ENCODE results near the gene KLHL25.

Gene KLHL25

DNA sequence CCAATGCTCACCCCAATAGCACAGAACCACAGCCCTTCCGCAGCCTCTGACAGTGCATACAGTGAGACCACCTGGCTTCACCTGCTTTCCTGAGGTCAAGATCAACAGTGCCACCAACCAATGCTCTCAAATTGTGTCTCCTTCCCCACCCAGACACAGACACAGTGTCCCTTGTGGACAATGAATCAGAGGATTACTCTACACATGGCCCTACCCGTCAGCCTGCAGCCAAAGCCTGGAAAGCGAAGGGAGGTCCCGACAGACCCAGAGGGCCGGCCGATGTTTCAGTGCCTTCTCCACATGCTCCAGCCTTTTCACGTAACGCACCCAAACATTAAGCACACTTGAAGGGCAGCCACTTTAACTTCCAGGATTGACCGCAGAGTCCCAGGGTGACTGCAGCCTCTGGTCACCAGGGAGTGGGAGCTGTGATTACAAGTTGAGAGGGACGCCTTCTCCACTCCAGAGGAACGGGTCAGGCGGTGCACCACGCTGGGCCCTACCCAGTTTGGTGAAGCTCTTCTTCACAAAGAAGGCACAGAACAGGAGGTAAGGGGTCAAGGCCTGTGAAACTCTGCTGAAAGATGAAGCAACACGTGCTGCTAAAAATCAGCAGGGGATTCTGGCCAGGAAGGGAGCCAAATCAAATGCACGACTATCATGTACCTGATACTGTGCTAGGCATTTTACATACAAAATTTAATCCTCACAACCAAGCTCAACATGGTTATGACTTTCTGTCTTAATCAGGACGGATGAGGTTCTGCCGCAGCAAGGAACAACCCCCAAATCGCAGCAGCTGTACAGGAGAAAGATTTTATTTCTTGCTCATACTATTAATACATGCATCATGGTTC lies 17.2 kb downstream of the KLHL25 start:
- DNase-seq = no peak

DNA sequence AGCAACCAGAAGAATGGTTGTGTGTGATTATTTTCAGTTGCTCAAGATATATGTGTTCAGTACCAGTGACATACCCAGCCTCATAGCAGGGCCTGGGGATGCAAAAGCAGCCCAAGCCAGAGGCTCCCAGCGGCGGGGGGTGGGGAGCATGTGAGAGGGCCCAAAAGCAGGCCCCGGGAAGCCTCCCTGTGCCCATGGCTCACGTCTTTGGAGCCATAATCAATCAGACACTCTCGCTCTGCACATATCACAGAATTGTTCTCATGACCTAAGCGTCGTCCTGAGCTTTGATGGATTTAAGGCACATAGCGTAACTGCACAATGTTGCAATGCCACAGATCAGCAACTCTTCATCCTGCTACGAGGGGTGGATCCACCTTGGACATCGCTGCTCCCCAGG lies 20.8 kb downstream of the KLHL25 start:
- no peak for DNase-seq

DNA sequence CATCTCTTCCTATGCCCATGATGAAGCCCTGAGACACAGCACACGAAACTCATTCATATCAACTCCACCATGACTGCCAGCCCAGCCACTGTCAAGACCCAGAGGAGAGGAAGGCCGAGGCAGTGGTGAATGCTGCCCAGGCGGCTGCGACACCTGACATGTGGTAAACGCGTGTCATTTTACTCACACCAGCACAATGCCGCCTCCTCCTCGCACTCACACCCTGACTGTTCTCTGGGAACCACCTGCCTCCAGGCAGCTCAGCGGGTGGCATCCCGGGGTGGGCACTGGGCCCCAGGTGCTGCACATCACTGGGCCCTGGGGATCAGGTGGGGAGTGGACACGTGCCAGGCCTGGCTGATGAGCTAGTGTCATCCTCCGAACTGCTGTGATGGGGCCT lies 21.5 kb downstream of the KLHL25 start:
- DNase-seq = no peak

DNA sequence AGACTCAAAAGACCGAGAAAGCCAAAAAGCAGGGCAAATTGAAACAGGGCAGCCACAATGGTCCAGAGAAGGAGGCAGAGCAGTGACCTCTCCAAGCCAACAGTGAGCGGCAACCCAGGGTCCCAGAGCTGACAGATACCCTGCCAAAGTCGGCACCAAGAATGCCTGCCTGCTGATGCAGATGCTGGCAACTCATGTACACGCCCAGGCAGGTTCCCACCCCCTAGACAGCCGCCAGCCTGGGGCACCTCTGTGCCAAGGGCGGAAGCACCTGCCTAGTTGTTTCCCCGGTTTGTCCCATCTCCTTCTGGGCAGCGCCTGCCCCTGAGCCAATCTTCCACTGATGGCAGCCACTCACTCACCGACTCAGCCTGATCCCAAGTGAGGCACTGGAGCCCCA lies 22.1 kb downstream of the KLHL25 start:
- no peak for DNase-seq

DNA sequence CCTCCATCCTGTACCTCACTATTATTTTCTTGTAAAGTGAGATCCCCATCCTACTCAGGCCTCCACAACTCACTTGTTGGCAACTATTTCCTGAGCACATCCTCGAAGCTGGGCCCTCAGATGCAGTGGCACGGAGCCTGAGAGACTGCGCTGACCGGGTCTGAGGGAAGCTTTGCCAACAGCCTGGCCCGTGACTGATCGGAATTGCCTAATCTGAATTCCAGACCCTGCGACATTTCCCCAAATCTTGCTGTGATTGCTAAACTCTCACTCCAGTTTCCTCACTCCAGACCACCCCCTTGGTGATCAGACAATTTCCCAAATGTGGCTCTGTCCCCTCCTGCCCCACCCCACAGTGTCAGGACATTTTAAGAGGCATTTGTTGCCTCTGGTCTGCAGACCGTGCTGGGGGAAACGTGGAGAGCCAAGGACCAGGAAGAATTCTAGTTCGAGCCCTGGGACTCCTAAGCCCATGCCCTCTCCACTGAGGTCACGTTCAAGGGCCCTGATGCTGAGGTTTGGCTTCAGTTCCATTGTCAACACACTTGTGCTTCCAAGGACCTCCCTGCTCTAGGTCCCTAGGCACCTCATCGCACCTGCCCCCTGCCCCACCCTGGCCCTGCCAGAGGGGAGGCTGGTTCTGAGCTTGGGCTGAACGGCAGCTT lies 22.8 kb downstream of the KLHL25 start:
- no peak for DNase-seq

DNA sequence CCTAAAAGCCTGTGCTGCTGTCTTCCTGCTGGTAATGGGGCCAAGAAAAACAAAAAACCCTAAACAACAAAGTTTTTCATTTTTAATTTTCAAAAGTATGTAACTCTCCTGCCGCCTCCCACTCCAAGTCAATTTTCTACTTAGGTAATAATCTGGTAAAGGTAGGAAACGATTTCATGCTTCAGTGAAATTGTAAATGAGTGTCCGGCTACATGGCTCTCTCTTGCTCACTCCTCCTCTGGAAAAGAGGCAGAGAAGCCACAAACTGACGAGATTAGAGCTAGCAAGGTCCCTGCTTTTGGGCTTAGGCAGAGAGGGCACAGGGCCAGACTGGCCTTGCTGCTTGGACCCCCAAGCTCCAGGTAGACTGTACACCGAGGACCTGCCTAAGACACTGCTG lies 23.5 kb downstream of the KLHL25 start:
- no peak for DNase-seq

DNA sequence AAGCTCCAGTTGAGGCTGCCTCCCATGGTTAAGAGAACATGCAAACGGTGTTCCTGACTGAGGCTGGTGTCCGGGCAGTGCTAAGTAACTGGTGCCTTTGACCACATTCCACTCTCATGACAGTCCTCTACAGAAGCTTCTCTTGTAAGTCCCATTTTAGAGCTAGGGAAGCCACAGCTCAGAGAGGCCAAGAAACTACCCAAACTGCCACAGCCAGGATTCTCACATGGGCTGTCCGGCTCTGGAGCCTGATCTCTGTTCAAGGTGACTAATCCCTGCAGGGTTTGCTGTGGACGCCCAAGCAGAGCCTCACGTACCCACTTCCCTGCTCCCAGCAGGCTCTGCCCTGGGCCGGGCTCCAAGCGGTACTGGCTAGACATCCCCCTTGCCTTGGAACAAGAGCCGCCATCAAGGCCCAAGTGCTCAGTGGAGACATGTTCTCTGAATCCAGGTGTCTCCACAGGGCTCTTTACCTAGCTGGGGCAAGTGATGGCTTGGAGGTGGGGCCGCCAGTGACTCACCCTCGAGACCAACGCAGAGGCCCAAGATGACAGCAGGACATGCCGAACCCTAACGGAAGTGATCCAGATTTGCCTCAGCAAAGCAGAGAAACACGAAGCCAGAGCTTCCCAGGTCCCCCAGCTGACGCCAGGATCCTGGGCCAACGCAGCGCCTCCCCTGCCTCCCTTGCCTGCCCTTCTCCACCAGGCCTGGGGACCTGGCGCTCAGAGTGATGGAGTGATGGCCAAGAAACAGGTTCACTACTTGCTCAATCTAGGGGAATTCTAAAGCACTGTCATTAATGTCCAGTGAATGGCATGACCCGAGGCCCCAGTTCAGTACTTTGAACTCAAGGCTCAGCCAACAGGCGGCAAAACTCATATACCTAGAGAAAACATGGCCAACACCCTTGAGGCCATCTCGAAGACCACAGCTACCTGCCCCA lies 24.4 kb downstream of the KLHL25 start:
- no peak for DNase-seq

DNA sequence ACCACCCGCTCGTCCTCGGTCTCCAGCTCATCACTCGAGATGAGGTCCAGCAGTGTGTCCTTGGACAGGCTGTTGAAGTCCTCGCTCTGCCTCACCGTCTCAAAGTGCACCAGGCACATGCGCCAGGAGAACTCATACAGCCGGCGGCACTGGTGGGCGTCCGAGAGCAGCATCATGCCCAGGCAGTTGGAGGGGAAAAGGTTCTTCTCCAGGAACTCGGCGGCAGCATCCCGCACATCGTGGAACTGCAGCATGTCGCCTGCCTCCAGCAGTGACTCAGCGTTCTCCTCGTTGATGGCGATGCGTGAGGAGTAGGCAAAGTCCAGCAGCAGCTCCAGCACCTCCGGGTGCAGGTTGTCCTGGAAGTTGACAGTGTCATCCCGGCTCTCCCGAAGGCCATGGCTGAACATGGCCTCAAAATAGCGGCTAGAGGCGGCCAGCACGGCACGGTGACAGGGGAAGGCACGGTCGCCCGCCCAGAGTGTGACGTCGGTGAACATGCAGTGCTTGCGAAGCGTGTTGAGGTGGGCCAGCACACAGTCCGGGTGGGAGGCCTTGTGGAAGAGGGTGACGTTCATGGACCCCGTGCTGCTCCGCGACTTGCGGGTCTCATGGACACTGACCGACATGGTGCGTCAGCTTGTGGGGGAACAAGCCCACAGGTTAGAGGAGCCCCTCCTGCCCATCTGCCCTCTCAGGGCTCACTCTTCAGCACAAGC lies 25.4 kb downstream of the KLHL25 start:
- DNase-seq = no peak

DNA sequence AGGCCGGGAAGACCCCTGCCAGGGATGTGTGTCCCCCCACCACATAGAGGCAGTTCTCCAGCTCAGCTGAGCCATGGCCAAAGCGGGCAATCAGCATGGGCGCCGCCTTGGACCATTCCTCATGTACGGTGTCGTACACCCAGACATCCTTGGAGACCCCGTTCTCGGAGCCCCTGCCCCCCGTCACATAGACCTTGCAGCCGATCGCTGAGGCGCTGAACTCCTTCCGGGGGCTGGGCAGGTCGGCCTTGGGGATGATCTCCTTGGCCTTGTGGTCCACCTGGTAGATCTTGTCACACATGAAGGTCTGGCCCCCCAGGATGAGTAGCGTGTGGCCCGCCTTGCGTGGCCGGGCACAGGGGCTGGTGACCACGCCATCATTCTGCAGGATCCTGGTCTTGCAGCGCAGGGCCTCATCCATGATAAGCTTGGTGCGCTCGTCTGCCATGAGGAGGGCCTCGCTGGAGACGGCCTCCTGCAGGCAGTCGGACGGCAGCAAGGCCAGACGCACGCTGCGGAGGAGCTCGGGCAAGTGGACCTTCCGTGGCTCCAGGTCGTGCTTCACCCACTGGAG lies 26.0 kb downstream of the KLHL25 start:
- no peak for DNase-seq

DNA sequence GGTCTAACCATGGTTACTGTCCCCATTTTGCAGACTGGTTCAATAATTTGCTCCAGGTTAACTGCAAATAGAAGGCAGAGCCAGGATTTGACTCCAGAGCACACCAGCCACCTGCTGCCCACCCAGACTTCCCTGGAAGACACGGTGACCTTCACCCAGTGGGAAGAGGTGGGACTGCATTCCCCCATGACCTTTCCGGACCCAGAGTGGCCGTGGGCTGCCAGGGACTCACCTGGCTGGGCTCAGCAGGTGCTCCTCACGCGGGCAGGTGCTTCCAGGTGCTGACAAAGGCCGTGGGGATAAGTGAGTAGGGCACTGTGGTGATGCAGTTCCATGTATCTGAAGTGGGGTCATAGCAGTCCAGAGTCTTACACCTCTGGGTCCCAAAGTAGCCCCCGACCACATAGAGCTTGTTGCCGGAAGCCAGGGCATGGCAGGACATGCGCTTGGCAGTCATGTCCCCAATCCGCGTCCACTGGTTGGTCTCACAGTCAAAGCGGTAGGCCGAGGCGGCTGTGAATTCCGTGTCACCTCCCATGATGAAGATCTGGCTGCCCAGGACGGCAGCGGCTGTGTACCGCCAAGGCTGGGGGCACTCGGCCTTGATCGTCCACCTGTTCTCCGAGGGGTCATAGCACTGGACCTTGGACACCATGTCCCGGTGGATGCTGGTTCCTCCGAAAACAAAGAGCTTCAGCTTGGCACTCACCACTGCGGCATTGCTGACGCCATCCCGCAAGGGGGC lies 26.8 kb downstream of the KLHL25 start:
- DNase-seq = no peak

DNA sequence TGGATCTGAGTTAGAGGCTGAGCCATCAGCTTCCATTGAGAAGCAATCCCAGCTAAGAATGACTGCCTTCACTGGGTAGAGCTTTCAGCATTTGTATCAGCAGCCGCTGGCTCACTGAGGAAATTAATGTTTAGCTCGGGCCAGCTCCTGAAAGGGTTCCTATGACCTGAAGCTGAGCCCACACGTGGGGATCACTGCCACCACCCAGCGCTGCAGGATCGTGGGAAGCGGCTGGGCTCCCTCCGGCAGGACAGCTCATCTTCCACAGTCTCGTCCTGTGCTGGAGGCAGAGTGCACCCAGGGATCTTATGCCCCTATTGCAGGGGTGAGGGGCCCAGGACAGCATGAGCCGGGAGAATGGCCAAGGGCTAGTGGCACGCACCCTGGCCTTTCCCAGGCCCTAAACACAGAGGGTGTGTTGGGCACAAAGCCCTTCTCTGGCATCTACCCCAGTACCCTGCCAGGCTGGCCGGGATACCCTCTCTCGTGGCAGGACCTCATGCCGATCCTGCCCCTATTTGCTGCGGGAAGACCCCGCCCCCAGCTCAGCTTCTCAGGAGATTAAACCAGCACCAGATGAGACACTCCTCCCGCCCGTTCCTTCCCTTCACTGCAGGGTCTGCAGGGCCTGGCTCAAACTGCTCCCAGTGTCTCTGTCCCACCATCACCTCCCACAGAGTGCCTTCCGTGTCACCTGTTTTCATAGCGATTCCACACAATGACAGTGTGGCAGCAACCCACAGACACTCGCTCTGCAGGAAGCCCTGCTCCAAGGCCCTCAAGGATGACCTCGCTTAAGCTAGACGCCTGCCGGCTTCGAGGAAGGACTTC lies 28.5 kb downstream of the KLHL25 start:
- no peak for DNase-seq

DNA sequence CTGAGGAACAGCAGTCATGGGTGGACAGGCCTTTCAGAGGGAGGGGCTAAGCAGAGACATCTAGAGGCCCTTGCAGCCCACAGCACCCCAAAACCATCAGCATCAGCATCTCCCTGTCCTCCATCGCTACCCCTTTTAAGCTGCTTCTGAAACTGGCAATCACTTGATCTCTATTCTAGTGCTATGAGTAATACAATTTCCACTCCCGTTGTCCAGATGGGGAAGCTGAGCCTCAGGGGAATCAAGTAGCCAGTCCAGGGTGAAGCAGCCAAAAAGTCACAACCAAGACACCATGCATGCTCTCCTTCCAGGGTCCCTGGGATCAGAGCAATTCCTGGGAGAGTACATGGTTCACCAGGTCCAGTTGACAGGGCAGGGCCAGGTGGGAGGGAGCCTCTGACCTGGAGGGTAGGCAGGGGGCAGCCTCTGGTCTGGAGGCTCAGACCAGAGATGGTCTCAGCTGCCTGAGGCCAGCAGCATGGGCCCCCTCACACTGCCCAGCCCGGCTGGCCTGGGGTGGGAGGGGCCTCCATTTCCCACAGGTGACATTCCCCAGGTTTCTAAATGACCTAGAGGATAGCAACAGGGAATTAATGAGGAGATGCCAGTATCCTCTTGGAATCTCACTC lies 30.0 kb downstream of the KLHL25 start:
- no peak for DNase-seq

DNA sequence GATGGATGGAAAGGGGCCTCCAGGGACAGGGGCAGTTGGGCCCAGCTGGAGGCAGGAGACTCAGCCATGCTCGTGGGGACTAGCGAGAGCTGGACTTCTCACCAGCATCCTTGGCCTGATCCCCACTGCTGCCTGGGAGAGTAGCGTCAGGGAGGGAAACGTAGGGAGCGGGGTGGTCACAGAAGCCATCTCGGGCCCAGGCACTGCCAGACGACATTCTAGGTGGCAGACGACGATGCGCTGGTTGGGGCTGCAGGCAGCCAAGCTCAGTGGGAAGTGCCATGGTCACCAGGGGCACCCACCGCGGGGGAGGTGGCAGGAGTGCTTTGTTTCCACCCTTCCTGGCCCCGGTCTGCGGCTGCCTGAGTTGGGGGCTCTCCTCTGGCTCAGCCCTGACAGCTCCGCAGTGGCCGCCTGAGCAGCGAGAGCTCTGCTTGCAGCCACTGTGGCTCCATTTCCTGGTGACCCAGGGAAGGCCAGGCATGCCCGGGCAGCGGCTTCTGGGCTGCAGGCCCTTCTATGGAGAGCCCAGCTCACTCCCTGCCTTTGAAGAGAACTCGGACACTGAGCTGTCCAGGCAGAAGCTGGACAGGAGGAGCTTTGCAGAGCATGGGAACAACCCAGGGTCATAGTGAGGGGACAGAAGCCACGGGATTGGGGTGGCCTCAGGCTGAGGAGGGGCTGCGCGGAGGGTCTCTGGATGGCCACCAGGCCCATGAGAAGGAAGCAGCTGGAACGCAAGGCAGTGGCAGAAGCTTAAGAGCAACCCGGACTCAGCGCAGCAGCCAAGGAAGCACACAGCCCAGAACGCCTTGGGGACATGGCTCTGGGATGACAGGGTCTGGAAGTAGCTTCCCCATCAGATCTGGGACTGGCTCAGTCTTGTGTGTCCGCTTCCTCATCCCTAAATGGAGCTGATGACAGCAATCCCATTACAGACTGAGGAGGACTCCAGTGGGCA lies 30.8 kb downstream of the KLHL25 start:
- DNase-seq = no peak

DNA sequence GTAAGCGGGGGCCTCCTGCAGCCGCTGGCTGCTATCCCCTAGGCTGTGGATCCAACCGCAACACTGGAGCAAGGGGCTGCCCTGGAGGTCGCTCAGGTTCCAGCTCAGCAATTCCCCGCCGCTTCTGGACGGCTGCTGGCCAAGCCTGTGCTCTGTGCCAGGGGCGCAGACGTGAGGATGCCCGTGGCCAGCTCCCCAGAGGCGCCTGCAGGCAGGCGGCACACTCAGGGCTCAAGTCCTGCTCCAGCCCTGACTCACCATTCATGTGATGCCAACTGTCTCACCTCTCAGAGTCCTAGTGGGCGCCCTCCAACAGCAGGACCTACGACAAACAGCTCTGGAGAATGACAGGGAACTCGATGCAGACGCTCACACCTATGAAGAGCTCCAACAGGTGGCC lies 31.6 kb downstream of the KLHL25 start:
- DNase-seq = no peak

DNA sequence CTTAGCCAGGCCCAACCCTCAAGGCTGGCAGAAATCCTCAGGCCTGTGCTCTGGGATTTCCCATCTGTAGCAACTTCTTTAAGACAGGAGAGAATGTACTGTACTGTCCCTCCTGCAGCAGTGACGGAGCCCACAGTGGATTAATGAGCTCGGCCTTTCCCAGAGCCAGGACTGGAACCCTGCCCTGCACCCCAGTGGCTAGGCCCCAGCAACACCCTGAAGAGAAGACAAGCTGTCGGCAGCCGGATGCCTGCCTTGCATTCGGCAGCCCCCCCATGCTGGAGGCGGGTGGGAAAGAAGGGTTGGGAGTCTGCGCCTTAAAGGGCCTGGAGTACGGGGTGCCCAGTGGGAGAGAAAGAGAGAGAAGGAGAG lies 32.0 kb downstream of the KLHL25 start:
- no peak for DNase-seq

DNA sequence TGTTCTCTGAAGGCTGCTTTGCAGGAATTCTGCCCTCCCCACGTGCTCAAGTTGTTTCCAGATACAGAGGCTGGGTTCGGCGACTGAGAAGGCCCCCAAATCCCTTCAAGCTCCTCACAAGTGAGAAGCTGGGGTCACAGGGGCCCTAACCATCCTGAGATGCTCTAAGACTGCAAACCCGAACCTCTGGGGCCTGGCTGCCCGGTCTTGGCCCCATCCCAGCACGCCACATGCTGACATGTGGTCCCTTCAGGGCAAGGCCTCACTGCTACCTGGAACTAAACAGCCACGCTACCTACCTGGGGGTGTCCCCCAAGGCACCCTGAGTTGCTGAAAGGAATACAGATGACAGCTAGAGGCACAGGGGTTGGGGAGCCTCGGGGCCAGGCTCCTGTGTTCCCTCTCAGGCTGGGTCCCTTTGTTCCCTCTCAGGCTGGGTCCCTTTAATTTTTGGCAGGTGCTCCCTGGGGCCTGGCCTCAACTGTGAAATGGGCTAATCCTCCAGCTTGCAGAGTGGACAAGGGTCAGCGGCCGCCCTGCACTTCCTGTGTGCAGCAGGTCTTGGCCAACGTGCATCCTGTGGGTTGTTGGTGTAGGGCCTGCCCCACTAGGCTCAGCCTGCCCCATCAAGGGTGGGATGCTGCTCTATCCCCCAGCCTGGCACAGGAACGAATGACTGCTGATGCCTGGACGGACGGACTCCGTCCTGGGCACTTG lies 32.5 kb downstream of the KLHL25 start:
- DNase-seq = no peak

DNA sequence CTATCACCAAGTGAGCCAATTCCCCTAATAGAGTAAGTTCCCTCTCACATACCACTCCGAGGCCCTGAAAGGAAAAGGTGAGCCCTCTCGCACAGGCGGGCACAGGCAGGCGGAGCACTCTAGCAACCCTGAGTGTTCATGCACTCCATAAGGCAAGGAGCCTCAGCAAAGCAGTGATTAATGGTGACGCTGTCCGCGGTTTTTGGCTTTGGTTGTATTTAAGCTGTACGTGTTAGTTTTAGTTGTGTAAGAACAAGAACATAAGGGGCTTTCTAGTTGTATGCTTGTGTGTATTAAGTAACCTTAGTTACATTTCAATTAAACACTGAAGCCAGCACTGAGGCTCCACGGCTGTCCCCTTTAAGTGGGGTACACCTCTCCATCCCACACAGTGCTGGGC lies 33.1 kb downstream of the KLHL25 start:
- no peak for DNase-seq

Measured in NCI-H1092 treated with DMSO at 0.1 percent for 48 hours (cell line).